A673 (cell line): ENCODE measurements around the gene TEX48.

ENCODE experiments used
- EZH2 ChIP-seq: fragments of 200-600 bp; sonication (generic); IDR thresholded peaks from 2 replicates; pipeline ENCODE4 v1.6.1; 2017; ENCODE audit warnings: borderline replicate concordance, low read depth, mild to moderate bottlenecking, mixed read lengths, antibody characterized with exemption, low read length; ENCODE audit not compliant: poor library complexity, severe bottlenecking
- TF ChIP-seq, protein P1 (sequence below): fragments of 300-800, 200-600 bp; sonication (generic); conservative IDR thresholded peaks from 2 replicates; pipeline ENCODE4 v1.5.1; 2017; ENCODE audit warnings: low read depth, mild to moderate bottlenecking, antibody characterized with exemption, low read length, moderate library complexity, mixed read lengths

DNA sequence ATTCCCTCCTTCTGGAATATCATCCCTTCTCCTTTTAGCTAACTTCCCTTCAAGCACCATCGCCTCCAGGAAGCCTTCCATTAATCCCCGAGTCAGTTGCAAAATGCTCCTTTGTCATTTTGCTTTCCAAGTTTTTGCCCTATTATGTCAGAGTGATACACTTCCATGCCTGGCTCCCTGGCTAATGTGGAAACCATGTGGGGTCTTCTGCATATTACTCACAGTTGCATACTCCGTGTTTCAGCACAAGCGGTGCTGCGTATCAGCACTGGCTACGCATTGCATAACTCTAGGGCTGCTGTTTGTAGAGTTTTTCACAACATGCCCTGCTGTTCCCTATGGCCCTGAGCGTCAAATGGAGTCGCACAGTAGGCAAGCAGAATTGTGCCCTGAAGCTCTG lies 26.3 kb downstream of the TEX48 start:
- TF ChIP-seq, protein P1, sequence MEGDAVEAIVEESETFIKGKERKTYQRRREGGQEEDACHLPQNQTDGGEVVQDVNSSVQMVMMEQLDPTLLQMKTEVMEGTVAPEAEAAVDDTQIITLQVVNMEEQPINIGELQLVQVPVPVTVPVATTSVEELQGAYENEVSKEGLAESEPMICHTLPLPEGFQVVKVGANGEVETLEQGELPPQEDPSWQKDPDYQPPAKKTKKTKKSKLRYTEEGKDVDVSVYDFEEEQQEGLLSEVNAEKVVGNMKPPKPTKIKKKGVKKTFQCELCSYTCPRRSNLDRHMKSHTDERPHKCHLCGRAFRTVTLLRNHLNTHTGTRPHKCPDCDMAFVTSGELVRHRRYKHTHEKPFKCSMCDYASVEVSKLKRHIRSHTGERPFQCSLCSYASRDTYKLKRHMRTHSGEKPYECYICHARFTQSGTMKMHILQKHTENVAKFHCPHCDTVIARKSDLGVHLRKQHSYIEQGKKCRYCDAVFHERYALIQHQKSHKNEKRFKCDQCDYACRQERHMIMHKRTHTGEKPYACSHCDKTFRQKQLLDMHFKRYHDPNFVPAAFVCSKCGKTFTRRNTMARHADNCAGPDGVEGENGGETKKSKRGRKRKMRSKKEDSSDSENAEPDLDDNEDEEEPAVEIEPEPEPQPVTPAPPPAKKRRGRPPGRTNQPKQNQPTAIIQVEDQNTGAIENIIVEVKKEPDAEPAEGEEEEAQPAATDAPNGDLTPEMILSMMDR: no peak
- no peak for TF ChIP-seq EZH2
